IMR-90 (cell line): ENCODE measurements around the gene MPP7. TPM values are rescaled to one million over a fixed set of nuclear protein-coding genes. Genes with fewer than 3 reads are reported as not detected.

ENCODE experiments used
- ATAC-seq: fragments of 200-7000 bp; cut with Tn5 transposase; 2 replicates; pipeline ENCODE4 v1.9.1; 2020; ENCODE audit warnings: low read depth, mild to moderate bottlenecking, moderate library complexity
- BruUV-seq: library from RNA; stranded (reverse); fragments of 400-500 nt; replicated peaks from 2 replicates; lab custom pipeline; 2021; lab: Mats Ljungman, UMichigan
- CTCF ChIA-PET: fragments of 300-600 bp; formaldehyde crosslinking; extraction: SDS; loops from one replicate; lab custom pipeline; 2021; ENCODE audit warnings: antibody characterized with exemption; lab: Yijun Ruan, JAX
- POLR2A ChIA-PET: fragments of 300-600 bp; sonication (Branson Sonifier 250); formaldehyde crosslinking; loops from one replicate; lab custom pipeline; 2022; ENCODE audit warnings: antibody characterized with exemption; ENCODE audit not compliant: unreplicated experiment; lab: Charles Lee
- DNase-seq: peaks from one replicate; pipeline ENCODE4 v3.0.0; 2013
- H2AFZ ChIP-seq: replicated peaks from 2 replicates; pipeline ENCODE3; 2013; ENCODE audit warnings: low read length, mild to moderate bottlenecking; ENCODE audit not compliant: poor library complexity
- H2AK5ac ChIP-seq: 2 replicates; pipeline ENCODE4 v1.6.1; 2013; ENCODE audit warnings: low read depth, low read length, inconsistent platforms
- H2AK9ac ChIP-seq: replicated peaks from 2 replicates; pipeline ENCODE3; 2013; ENCODE audit warnings: mild to moderate bottlenecking, low read depth, low read length, moderate library complexity; ENCODE audit not compliant: poor library complexity
- H2BK120ac ChIP-seq: 2 replicates; pipeline ENCODE4 v1.6.1; 2013; ENCODE audit warnings: low read depth, low read length, inconsistent platforms
- H2BK15ac ChIP-seq: 3 replicates; pipeline ENCODE4 v1.6.1; 2013; ENCODE audit warnings: low read depth, low read length, inconsistent platforms
- H2BK20ac ChIP-seq: 2 replicates; pipeline ENCODE4 v1.6.1; 2013; ENCODE audit warnings: low read depth, mild to moderate bottlenecking, inconsistent platforms, low read length, moderate library complexity
- H2BK5ac ChIP-seq: 2 replicates; pipeline ENCODE4 v1.6.1; 2013; ENCODE audit warnings: mild to moderate bottlenecking, low read depth, low read length, inconsistent platforms; ENCODE audit not compliant: poor library complexity, severe bottlenecking
- H3K14ac ChIP-seq: replicated peaks from 2 replicates; pipeline ENCODE4 v1.6.1; 2013; ENCODE audit warnings: low read depth, low read length, inconsistent platforms
- H3K18ac ChIP-seq: 2 replicates; pipeline ENCODE4 v1.6.1; 2013; ENCODE audit warnings: low read depth, low read length, control low read depth
- H3K23ac ChIP-seq: 2 replicates; pipeline ENCODE4 v1.6.1; 2013; ENCODE audit warnings: low read depth, low read length, inconsistent platforms
- H3K27ac ChIP-seq: 2 replicates; pipeline ENCODE4 v1.5.1; 2013; ENCODE audit warnings: mild to moderate bottlenecking, control low read depth, low read length; ENCODE audit not compliant: insufficient read depth
- H3K27me3 ChIP-seq: 2 replicates; pipeline ENCODE4 v1.6.1; 2013; ENCODE audit warnings: low read length; ENCODE audit not compliant: control insufficient read depth, insufficient read depth
- H3K36me3 ChIP-seq: 2 replicates; pipeline ENCODE4 v1.6.1; 2013; ENCODE audit warnings: low read length, mixed read lengths; ENCODE audit not compliant: control insufficient read depth, insufficient read depth
- H3K4ac ChIP-seq: 2 replicates; pipeline ENCODE4 v1.6.1; 2013; ENCODE audit warnings: low read depth, low read length, inconsistent platforms
- H3K4me1 ChIP-seq: 2 replicates; pipeline ENCODE4 v1.6.1; 2013; ENCODE audit warnings: low read length, mixed read lengths; ENCODE audit not compliant: control insufficient read depth, insufficient read depth
- H3K4me2 ChIP-seq: 2 replicates; pipeline ENCODE4 v1.6.1; 2013; ENCODE audit warnings: low read depth, mild to moderate bottlenecking, control low read depth, low read length, moderate library complexity
- H3K4me3 ChIP-seq: 2 replicates; pipeline ENCODE4 v1.5.1; 2013; ENCODE audit warnings: low read depth, mild to moderate bottlenecking, control low read depth, low read length, moderate library complexity; ENCODE audit not compliant: insufficient read depth
- H3K56ac ChIP-seq: 2 replicates; pipeline ENCODE4 v1.6.1; 2013; ENCODE audit warnings: low read length, inconsistent platforms; ENCODE audit not compliant: insufficient read depth; ENCODE audit errors: extremely low read depth
- H3K79me1 ChIP-seq, 2 experiments: 2 replicates each; pipeline ENCODE4 v1.6.1; 2013; ENCODE audit warnings: low read length in 2 of 2, inconsistent platforms in 1 of 2, low read depth in 1 of 2
- H3K9ac ChIP-seq: 2 replicates; pipeline ENCODE4 v1.6.1; 2013; ENCODE audit warnings: low read depth, low read length, control low read depth
- H3K9me1 ChIP-seq: 2 replicates; pipeline ENCODE4 v1.6.1; 2013; ENCODE audit warnings: low read length, inconsistent platforms; ENCODE audit not compliant: insufficient read depth
- H3K9me3 ChIP-seq: 2 replicates; pipeline ENCODE4 v1.6.1; 2013; ENCODE audit warnings: low read length; ENCODE audit not compliant: control insufficient read depth, insufficient read depth
- H4K20me1 ChIP-seq: 2 replicates; pipeline ENCODE4 v1.6.1; 2013; ENCODE audit warnings: low read length, inconsistent platforms; ENCODE audit not compliant: insufficient read depth
- H4K5ac ChIP-seq: 2 replicates; pipeline ENCODE4 v1.6.1; 2013; ENCODE audit warnings: mild to moderate bottlenecking, low read depth, low read length, control low read depth
- H4K8ac ChIP-seq, 2 experiments: 2 replicates each; pipeline ENCODE4 v1.6.1; 2013; ENCODE audit warnings: low read depth in 2 of 2, low read length in 2 of 2, control low read depth in 1 of 2, inconsistent platforms in 1 of 2
- H4K91ac ChIP-seq: 2 replicates; pipeline ENCODE4 v1.6.1; 2013; ENCODE audit warnings: low read depth, low read length, inconsistent platforms; ENCODE audit not compliant: insufficient read depth
- BHLHE40 ChIP-seq: fragments of 150-350 bp; IDR thresholded peaks from 2 replicates; pipeline ENCODE4 v1.6.1; 2016; ENCODE audit warnings: mild to moderate bottlenecking, low read depth, low read length
- CEBPB ChIP-seq: IDR thresholded peaks from 2 replicates; pipeline ENCODE4 v1.6.1; 2012; ENCODE audit warnings: low read depth, low read length, improper control_type of control experiment
- CHD1 ChIP-seq: IDR thresholded peaks from 2 replicates; pipeline ENCODE4 v1.6.1; 2012; ENCODE audit warnings: low read depth, low read length, improper control_type of control experiment
- CTCF ChIP-seq: conservative IDR thresholded peaks from 2 replicates; pipeline ENCODE4 v1.5.1; 2012; ENCODE audit warnings: mild to moderate bottlenecking, low read depth, low read length, improper control_type of control experiment
- ELK1 ChIP-seq: fragments of 150-350 bp; IDR thresholded peaks from 2 replicates; pipeline ENCODE4 v1.6.1; 2016; ENCODE audit warnings: low read depth, mild to moderate bottlenecking, low read length, moderate library complexity, borderline replicate concordance
- FOS ChIP-seq: fragments of 150-350 bp; IDR thresholded peaks from 2 replicates; pipeline ENCODE4 v1.6.1; 2016; ENCODE audit warnings: low read depth, low read length
- MAFK ChIP-seq: IDR thresholded peaks from 2 replicates; pipeline ENCODE4 v1.6.1; 2012; ENCODE audit warnings: low read depth, low read length, improper control_type of control experiment
- MAZ ChIP-seq: IDR thresholded peaks from 2 replicates; pipeline ENCODE4 v1.6.1; 2012; ENCODE audit warnings: low read depth, mild to moderate bottlenecking, low read length, improper control_type of control experiment, moderate library complexity, borderline replicate concordance
- MXI1 ChIP-seq: IDR thresholded peaks from 2 replicates; pipeline ENCODE4 v1.6.1; 2012; ENCODE audit warnings: low read depth, mild to moderate bottlenecking, low read length, moderate library complexity, borderline replicate concordance
- NFE2L2 ChIP-seq: fragments of 150-350 bp; IDR thresholded peaks from 2 replicates; pipeline ENCODE4 v1.6.1; 2016; ENCODE audit warnings: low read depth, mild to moderate bottlenecking, low read length
- POLR2A ChIP-seq: IDR thresholded peaks from 2 replicates; pipeline ENCODE4 v1.6.1; 2012; ENCODE audit warnings: mild to moderate bottlenecking, low read depth, low read length
- RAD21 ChIP-seq: IDR thresholded peaks from 2 replicates; pipeline ENCODE4 v1.6.1; 2012; ENCODE audit warnings: low read length, improper control_type of control experiment
- RCOR1 ChIP-seq: IDR thresholded peaks from 2 replicates; pipeline ENCODE4 v1.6.1; 2012; ENCODE audit warnings: mild to moderate bottlenecking, low read length, improper control_type of control experiment; ENCODE audit not compliant: insufficient replicate concordance
- RFX5 ChIP-seq: IDR thresholded peaks from 2 replicates; pipeline ENCODE4 v1.8.0; 2012; ENCODE audit warnings: low read depth, mild to moderate bottlenecking, low read length, moderate library complexity
- SMC3 ChIP-seq: fragments of 150-350 bp; IDR thresholded peaks from 2 replicates; pipeline ENCODE4 v1.6.1; 2016; ENCODE audit warnings: low read depth, mild to moderate bottlenecking, antibody characterized with exemption, low read length, moderate library complexity
- USF2 ChIP-seq: fragments of 150-350 bp; IDR thresholded peaks from 2 replicates; pipeline ENCODE4 v1.6.1; 2017; ENCODE audit warnings: mild to moderate bottlenecking, antibody characterized with exemption, low read length, low read depth
- WGBS, 2 experiments: methylation state at CpG; one replicate each; pipeline versions ENCODE4 v1.1.5 to v1.1.7; 2013; ENCODE audit warnings: missing lambda C conversion rate in 2 of 2; ENCODE audit not compliant: insufficient read length in 1 of 2; ENCODE audit errors: extremely low coverage in 2 of 2; 5-methylcytosine and 5-hydroxymethylcytosine counted together
- dilution Hi-C: fragments of 300-500 bp; cut with HindIII; formaldehyde crosslinking; loops from one replicate; pipeline ENCODE4 v1.14.3; 2018; ENCODE audit warnings: low sequenced_read_pairs; ENCODE audit not compliant: unreplicated experiment
- in situ Hi-C: fragments of 300-500 bp; cut with MboI; formaldehyde crosslinking; loops from 3 replicates; pipeline ENCODE4 v1.14.3; 2019; ENCODE audit warnings: low sequenced_read_pairs, inconsistent platforms, mixed read lengths
- intact Hi-C: fragments of 100-400 bp; cut with micrococcal nuclease; formaldehyde crosslinking; loops from 2 replicates; pipeline ENCODE4 v1.10.0; 2022
- polyA plus RNA-seq, 3 experiments: library from polyadenylated mRNA; depleted of rRNA; stranded (reverse); fragments of >200 nt; gene quantifications; 2 replicates each; pipeline ENCODE4 v1.2.3, GENCODE V29; 2012; ENCODE audit warnings: low replicate concordance in 1 of 3
- total RNA-seq: library from RNA; depleted of rRNA; stranded (reverse); fragments of >200 nt; gene quantifications from 2 replicates; pipeline ENCODE4 v1.2.3, GENCODE V29; 2012

Gene MPP7
- total and polyA plus RNA-seq, 2 of the 4 experiments (the other 2 are of a cell fraction): 0.39 to 1.4 TPM

- dilution Hi-C loops: no loop called here
- CTCF ChIA-PET: interaction anchor here (0.9 kb wide), 1 partner anchor 111 kb away, joined by 3 read pairs; no protein-coding TSS in a partner anchor
These were observed 19.6 kb downstream of the MPP7 start for GRCh38 chr10:28283251-28283650.

More at GRCh38 chr10:28283251-28283650, 19.6 kb downstream of the MPP7 start:
- no TSS peak for BruUV-seq
- Histone ChIP-seq H3K9me3 (no peaks in the 10 kb centered on the region), H2BK20ac (no peak overlapping the region), H3K14ac (no peak overlapping the region), H3K27me3 (no peaks in the 10 kb centered on the region), H3K23ac (no peak overlapping the region), H3K9ac (no peak overlapping the region), H3K4me3 (no peak overlapping the region), H4K8ac (no peak overlapping the region), H2AK5ac (no peak overlapping the region), H3K27ac (no peak overlapping the region), H2BK15ac (no peak overlapping the region), H2AK9ac (no peak overlapping the region), H4K20me1 (no peaks in the 10 kb centered on the region), H2BK120ac (no peak overlapping the region), H4K91ac (no peak overlapping the region), H3K4me1 (peaks cover 2% of the 10 kb centered on the region; the same call in 1 of the 2 replicates), H2AFZ (no peak overlapping the region), H3K4ac (no peak overlapping the region), H3K36me3 (no peaks in the 10 kb centered on the region), H3K18ac (no peak overlapping the region), H3K79me1 (no peaks in the 10 kb centered on the region), H4K5ac (no peak overlapping the region), H3K9me1 (no peaks in the 10 kb centered on the region), H2BK5ac (no peak overlapping the region), H3K56ac (no peak overlapping the region), H3K4me2 (no peak overlapping the region)
- no peak for DNase-seq
- TF ChIP-seq MAFK (no peak), RFX5 (no peak), SMC3 (no peak), CTCF (no peak), USF2 (no peak), FOS (no peak), ELK1 (no peak), MAZ (no peak), CEBPB (no peak), RAD21 (no peak), BHLHE40 (no peak), POLR2A (no peak), NFE2L2 (no peak), CHD1 (no peak), RCOR1 (no peak), MXI1 (no peak)
- ATAC-seq: no peak
- in situ Hi-C loops (no loop called here), intact Hi-C loops (no loop called here)
- WGBS, 2 experiments: 83% methylated on average over 1 of the region's 2 CpGs; no CpG with 5 or more reads in 1 of the 2 experiments
- POLR2A ChIA-PET: no interaction called here
